ENCODE data around the gene TMPRSS15. TPM values are rescaled to one million over a fixed set of nuclear protein-coding genes. Genes with fewer than 3 reads are reported as not detected.

TMPRSS15 gene
- total RNA-seq, 1 experiment from 2014 or later = not detected

DNA sequence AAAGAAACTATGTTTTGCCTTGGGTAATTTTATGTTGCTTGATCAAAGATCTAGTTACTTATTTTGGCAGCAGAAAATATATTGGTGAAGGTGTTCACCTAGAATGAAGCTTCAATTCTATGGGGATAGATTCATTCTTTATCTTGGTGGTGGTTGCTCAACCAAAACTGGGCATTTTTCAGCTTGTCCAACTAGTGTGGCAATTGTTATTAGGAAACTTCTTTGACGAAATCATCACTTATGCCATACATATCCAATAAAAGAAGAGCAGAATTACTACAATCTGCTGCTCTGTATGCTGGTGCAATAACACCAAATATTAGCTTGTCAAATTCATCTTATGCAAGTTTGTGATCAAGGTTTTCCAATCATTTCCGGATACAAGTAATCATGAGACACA is 26.8 kb upstream of the TMPRSS15 start:
- no TSS peak for BruUV-seq (replicated peaks)
- intact Hi-C loops (cut with micrococcal nuclease) = no loop called here
- H3K79me2 ChIP-seq (ENCODE audit: insufficient read depth, low read length) = no peaks in the 10 kb centered on the region
- no peak overlapping the region for H3K27ac ChIP-seq (ENCODE audit: low read depth, low read length)
- no peak overlapping the region for H2AFZ ChIP-seq (ENCODE audit: low read depth, low read length, poor library complexity, severe bottlenecking)
- H3K9me3 ChIP-seq (ENCODE audit: control insufficient read depth in 1 of 2, insufficient read depth in 1 of 2, low read depth in 1 of 2, low read length in 2 of 2) = peaks cover 8% of the 10 kb centered on the region in 2 experiments; a peak in 2 of 4 replicates
- H3K9me2 ChIP-seq (ENCODE audit: insufficient read depth) = no peaks in the 10 kb centered on the region
- H3K4me1 ChIP-seq (ENCODE audit: control insufficient read depth in 1 of 2, insufficient read depth in 2 of 2, low read length in 2 of 2) = no peaks in the 10 kb centered on the region
- H3K36me3 ChIP-seq (ENCODE audit: control insufficient read depth in 1 of 2, insufficient read depth in 2 of 2, low read length in 2 of 2) = no peaks in the 10 kb centered on the region
- H3K4me2 ChIP-seq (ENCODE audit: low read length) = no peak overlapping the region
- no peak overlapping the region for H3K4me3 ChIP-seq (replicated peaks in 1 of 2; ENCODE audit: low read depth in 1 of 2, low read length in 2 of 2)
- ChIA-PET POLR2A (no interaction called here), CTCF (no interaction called here), RAD21 (ENCODE audit: low non-redundant PET in 1 of 2, low total read pairs in 2 of 2, uncharacterized antibody in 2 of 2, unreplicated experiment in 2 of 2) (no interaction called here)
- H3K27me3 ChIP-seq (ENCODE audit: insufficient read depth, low read length) = no peaks in the 10 kb centered on the region
- no peak for TF ChIP-seq ELF1 (IDR thresholded peaks at IDR 0.05; ENCODE audit: borderline replicate concordance, low read depth)
- no peak for TF ChIP-seq ZFX (IDR thresholded peaks at IDR 0.05)
- TF ChIP-seq SP1 (IDR thresholded peaks at IDR 0.05; ENCODE audit: low read depth) = no peak
- TF ChIP-seq, protein P1, sequence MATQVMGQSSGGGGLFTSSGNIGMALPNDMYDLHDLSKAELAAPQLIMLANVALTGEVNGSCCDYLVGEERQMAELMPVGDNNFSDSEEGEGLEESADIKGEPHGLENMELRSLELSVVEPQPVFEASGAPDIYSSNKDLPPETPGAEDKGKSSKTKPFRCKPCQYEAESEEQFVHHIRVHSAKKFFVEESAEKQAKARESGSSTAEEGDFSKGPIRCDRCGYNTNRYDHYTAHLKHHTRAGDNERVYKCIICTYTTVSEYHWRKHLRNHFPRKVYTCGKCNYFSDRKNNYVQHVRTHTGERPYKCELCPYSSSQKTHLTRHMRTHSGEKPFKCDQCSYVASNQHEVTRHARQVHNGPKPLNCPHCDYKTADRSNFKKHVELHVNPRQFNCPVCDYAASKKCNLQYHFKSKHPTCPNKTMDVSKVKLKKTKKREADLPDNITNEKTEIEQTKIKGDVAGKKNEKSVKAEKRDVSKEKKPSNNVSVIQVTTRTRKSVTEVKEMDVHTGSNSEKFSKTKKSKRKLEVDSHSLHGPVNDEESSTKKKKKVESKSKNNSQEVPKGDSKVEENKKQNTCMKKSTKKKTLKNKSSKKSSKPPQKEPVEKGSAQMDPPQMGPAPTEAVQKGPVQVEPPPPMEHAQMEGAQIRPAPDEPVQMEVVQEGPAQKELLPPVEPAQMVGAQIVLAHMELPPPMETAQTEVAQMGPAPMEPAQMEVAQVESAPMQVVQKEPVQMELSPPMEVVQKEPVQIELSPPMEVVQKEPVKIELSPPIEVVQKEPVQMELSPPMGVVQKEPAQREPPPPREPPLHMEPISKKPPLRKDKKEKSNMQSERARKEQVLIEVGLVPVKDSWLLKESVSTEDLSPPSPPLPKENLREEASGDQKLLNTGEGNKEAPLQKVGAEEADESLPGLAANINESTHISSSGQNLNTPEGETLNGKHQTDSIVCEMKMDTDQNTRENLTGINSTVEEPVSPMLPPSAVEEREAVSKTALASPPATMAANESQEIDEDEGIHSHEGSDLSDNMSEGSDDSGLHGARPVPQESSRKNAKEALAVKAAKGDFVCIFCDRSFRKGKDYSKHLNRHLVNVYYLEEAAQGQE (IDR thresholded peaks at IDR 0.05; ENCODE audit: low read depth) = no peak
- TF ChIP-seq POLR2AphosphoS5 (IDR thresholded peaks at IDR 0.05; ENCODE audit: low read depth, low read length) = no peak
- TF ChIP-seq EGR1 (IDR thresholded peaks at IDR 0.05; ENCODE audit: low read depth) = no peak
- TF ChIP-seq, protein P2, sequence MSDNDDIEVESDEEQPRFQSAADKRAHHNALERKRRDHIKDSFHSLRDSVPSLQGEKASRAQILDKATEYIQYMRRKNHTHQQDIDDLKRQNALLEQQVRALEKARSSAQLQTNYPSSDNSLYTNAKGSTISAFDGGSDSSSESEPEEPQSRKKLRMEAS (IDR thresholded peaks at IDR 0.05) = no peak
- TF ChIP-seq YY1 (IDR thresholded peaks at IDR 0.05; ENCODE audit: extremely low read depth, insufficient replicate concordance, low read depth, low read length) = no peak
- no peak for TF ChIP-seq SRF (IDR thresholded peaks at IDR 0.05; ENCODE audit: low read depth)
- no peak for TF ChIP-seq CEBPB (IDR thresholded peaks at IDR 0.05; ENCODE audit: low read depth)
- no peak for TF ChIP-seq EZH2 (IDR thresholded peaks at IDR 0.05)
- TF ChIP-seq, protein P3, sequence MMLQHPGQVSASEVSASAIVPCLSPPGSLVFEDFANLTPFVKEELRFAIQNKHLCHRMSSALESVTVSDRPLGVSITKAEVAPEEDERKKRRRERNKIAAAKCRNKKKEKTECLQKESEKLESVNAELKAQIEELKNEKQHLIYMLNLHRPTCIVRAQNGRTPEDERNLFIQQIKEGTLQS (IDR thresholded peaks at IDR 0.05) = no peak
- TF ChIP-seq, protein P4, sequence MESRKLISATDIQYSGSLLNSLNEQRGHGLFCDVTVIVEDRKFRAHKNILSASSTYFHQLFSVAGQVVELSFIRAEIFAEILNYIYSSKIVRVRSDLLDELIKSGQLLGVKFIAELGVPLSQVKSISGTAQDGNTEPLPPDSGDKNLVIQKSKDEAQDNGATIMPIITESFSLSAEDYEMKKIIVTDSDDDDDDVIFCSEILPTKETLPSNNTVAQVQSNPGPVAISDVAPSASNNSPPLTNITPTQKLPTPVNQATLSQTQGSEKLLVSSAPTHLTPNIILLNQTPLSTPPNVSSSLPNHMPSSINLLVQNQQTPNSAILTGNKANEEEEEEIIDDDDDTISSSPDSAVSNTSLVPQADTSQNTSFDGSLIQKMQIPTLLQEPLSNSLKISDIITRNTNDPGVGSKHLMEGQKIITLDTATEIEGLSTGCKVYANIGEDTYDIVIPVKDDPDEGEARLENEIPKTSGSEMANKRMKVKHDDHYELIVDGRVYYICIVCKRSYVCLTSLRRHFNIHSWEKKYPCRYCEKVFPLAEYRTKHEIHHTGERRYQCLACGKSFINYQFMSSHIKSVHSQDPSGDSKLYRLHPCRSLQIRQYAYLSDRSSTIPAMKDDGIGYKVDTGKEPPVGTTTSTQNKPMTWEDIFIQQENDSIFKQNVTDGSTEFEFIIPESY (IDR thresholded peaks at IDR 0.05; ENCODE audit: extremely low read depth, insufficient replicate concordance, low read length) = no peak
- TF ChIP-seq RAD21 (IDR thresholded peaks at IDR 0.05; ENCODE audit: low read depth) = no peak
- no peaks in the 10 kb centered on the region for H4K20me1 ChIP-seq (ENCODE audit: insufficient read depth)
- DNase-seq (ENCODE audit: low read depth, low spot score) (no peak), ATAC-seq (no peak)
- no peak overlapping the region for H3K9ac ChIP-seq (ENCODE audit: low read length)

Data from HCT116 (cell line).